AG04450 (cell line): Measurements from ENCODE around the gene CDO1. TPM values are rescaled to one million over a fixed set of nuclear protein-coding genes. Genes with fewer than 3 reads are reported as not detected.
A peak's percentile ranks its signal among the peaks of the same experiment; 100 is the strongest.

Source experiments
- CTCF ChIA-PET: fragments of 300-600, 350-600 bp; formaldehyde crosslinking; extraction: SDS; loops from one replicate; lab custom pipeline; 2022; ENCODE audit warnings: antibody characterized with exemption, inconsistent platforms; lab: Charles Lee
- POLR2A ChIA-PET: fragments of 350-600 bp; formaldehyde crosslinking; extraction: SDS; loops from one replicate; lab custom pipeline; 2021; ENCODE audit warnings: antibody characterized with exemption, inconsistent platforms; lab: Yijun Ruan, JAX
- DNase-seq: peaks from one replicate; pipeline ENCODE4 v3.0.0-alpha.2; 2011; ENCODE audit warnings: low read depth, low spot score
- H3K27ac ChIP-seq: one replicate; pipeline ENCODE4 v1.5.1; 2012; ENCODE audit warnings: low read depth, low read length, control low read depth
- H3K27me3 ChIP-seq: one replicate; pipeline ENCODE4 v1.6.0; 2012; ENCODE audit warnings: low read length; ENCODE audit not compliant: control insufficient read depth, insufficient read depth
- H3K4me3 ChIP-seq: 2 replicates; pipeline ENCODE4 v1.5.1; 2011; ENCODE audit warnings: mild to moderate bottlenecking, low read depth, low read length, control low read depth
- H3K9me3 ChIP-seq: 2 replicates; pipeline ENCODE4 v1.5.1; 2012; ENCODE audit warnings: low read length; ENCODE audit not compliant: control insufficient read depth, insufficient read depth
- polyA plus RNA-seq: library from polyadenylated mRNA; depleted of rRNA; stranded (reverse); fragments of >200 nt; gene quantifications from 2 replicates; pipeline ENCODE4 v1.2.3, GENCODE V29; 2011
- TF ChIP-seq, protein P1 (sequence below): IDR thresholded peaks from 2 replicates; pipeline ENCODE4 v1.5.1; 2011; ENCODE audit warnings: low read depth, low read length, control low read depth, inconsistent platforms

Gene CDO1
- polyA plus RNA-seq, 1 experiment: 2.2 TPM

DNA sequence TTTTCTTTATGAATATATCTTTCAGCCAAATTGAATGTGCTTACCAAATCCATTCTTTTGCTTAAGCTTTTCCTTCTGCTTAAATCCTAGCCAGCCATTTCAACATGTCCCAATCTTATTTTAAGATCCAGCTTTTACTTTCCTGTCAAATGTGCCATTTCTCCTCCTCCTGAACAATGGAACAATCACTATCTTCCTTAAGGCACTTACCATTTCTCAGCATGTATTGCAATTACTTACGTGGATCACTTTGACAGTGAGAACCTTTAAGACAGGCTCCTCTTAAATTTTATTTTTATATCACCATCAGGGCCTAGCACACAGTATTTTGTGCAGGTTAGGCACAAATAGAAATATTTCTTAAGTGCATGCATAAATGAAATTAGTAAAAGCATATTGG lies 4.4 kb upstream of the CDO1 start:
- no peak overlapping the region for H3K27ac ChIP-seq
- TF ChIP-seq, protein P1, sequence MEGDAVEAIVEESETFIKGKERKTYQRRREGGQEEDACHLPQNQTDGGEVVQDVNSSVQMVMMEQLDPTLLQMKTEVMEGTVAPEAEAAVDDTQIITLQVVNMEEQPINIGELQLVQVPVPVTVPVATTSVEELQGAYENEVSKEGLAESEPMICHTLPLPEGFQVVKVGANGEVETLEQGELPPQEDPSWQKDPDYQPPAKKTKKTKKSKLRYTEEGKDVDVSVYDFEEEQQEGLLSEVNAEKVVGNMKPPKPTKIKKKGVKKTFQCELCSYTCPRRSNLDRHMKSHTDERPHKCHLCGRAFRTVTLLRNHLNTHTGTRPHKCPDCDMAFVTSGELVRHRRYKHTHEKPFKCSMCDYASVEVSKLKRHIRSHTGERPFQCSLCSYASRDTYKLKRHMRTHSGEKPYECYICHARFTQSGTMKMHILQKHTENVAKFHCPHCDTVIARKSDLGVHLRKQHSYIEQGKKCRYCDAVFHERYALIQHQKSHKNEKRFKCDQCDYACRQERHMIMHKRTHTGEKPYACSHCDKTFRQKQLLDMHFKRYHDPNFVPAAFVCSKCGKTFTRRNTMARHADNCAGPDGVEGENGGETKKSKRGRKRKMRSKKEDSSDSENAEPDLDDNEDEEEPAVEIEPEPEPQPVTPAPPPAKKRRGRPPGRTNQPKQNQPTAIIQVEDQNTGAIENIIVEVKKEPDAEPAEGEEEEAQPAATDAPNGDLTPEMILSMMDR: no peak
- peaks cover under 1% of the 10 kb centered on the region for H3K9me3 ChIP-seq
- peaks cover 22% of the 10 kb centered on the region for H3K27me3 ChIP-seq
- ChIA-PET POLR2A (no interaction called here), CTCF (interaction anchor here (0.6 kb wide), 1 partner anchor 159 kb away, joined by 3 read pairs; no protein-coding TSS in a partner anchor)
- H3K4me3 ChIP-seq: no peak overlapping the region
- no peak for DNase-seq

GRCh38 chr5:115818821-115819220 lies 2.4 kb upstream of the CDO1 start:
- CTCF ChIA-PET: interaction anchor here (1.3 kb wide), 1 partner anchor 184 kb away, joined by 4 read pairs; no protein-coding TSS in a partner anchor
- Histone ChIP-seq H3K27ac (no peak overlapping the region), H3K4me3 (no peak overlapping the region), H3K9me3 (no peaks in the 10 kb centered on the region; the same call in 1 of the 2 replicates), H3K27me3 (peaks cover 43% of the 10 kb centered on the region)
- TF ChIP-seq, protein P1: no peak
- POLR2A ChIA-PET: no interaction called here
- DNase-seq: no peak

GRCh38 chr5:115817386-115817785 lies 927 bp upstream of the CDO1 start:
- H3K27me3 ChIP-seq: peaks cover 49% of the 10 kb centered on the region
- H3K4me3 ChIP-seq: no peak overlapping the region
- ChIA-PET POLR2A (no interaction called here), CTCF (interaction anchor here (1.1 kb wide), 1 partner anchor 14 kb away, joined by 3 read pairs; no protein-coding TSS in a partner anchor)
- H3K27ac ChIP-seq: no peak overlapping the region
- no peaks in the 10 kb centered on the region; the same call in 1 of the 2 replicates for H3K9me3 ChIP-seq
- TF ChIP-seq, protein P1: no peak
- DNase-seq: no peak

- DNase-seq: no peak
- Histone ChIP-seq H3K4me3 (peak overlapping the region; percentile 62), H3K27me3 (peaks cover 49% of the 10 kb centered on the region), H3K9me3 (no peaks in the 10 kb centered on the region; the same call in 1 of the 2 replicates), H3K27ac (no peak overlapping the region)
- TF ChIP-seq, protein P1: no peak
- CTCF ChIA-PET: no interaction called here
- POLR2A ChIA-PET: interaction anchor here (0.7 to 0.8 kb wide), 2 partner anchors 40 to 520 kb away, joined by 4 to 5 read pairs; partner anchors contain the start of gene CCDC112
These were observed 700 bp downstream of the CDO1 start for GRCh38 chr5:115815693-115816225.

DNA sequence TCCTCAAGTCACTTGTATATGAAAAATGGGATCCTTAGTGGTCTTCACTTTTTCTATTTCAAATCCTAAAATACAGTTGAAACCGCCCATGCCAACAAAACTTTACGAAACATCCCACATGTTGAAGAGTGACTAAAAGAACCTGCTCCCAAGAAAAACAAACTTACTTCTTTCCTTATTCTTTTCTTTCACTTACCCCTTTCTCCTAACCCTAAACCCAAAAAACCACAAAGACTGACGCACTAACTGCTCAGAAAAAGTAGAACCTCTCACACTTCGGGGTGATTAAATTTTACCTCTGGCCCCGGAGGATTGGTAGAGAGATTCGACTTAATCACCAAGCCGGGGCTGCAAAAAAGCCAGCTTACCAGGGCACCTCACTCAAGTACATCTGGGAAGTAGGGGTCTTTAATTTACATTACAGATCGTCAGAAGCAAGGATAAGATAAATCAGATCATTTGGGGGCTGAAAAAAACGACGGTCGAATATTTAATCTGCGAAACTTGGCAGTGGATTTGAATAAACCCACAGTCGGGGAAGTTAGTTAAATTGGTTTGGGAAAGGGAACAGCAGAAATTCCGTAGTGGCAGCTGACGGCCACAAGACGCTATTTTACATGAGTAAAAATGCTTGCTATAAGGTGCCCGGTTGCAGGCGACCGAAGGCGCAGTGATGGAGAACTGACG lies 1.3 kb downstream of the CDO1 start:
- CTCF ChIA-PET: interaction anchor here (1.2 kb wide), 1 partner anchor 16 kb away, joined by 6 read pairs; no protein-coding TSS in a partner anchor
- Histone ChIP-seq H3K4me3 (no peak overlapping the region), H3K27me3 (peaks cover 49% of the 10 kb centered on the region), H3K9me3 (no peaks in the 10 kb centered on the region; the same call in 1 of the 2 replicates), H3K27ac (no peak overlapping the region)
- TF ChIP-seq, protein P1: no peak
- POLR2A ChIA-PET: no interaction called here
- no peak for DNase-seq
